SK-N-SH (cell line): ENCODE measurements around the gene FARSB. TPM values are rescaled to one million over a fixed set of nuclear protein-coding genes. Genes with fewer than 3 reads are reported as not detected.

ENCODE experiments used
- CTCF ChIA-PET: fragments of 300-600, 350-600 bp; formaldehyde crosslinking; extraction: SDS; loops from one replicate; lab custom pipeline; 2021; lab: Yijun Ruan, JAX
- POLR2A ChIA-PET: fragments of 350-600 bp; sonication (Branson Sonifier 250); formaldehyde crosslinking; extraction: SDS; loops from one replicate; lab custom pipeline; 2020; ENCODE audit warnings: antibody characterized with exemption, inconsistent platforms; lab: Yijun Ruan, JAX
- DNase-seq: peaks from one replicate; pipeline ENCODE4 v3.0.0; 2012
- H2AFZ ChIP-seq: fragments of 200-600 bp; sonication (generic); 2 replicates; pipeline ENCODE4 v1.8.1; 2016; ENCODE audit warnings: antibody characterized with exemption, mild to moderate bottlenecking, low read depth
- H3F3A ChIP-seq: fragments of 200-600 bp; sonication (generic); replicated peaks from 2 replicates; pipeline ENCODE3; 2016; ENCODE audit warnings: antibody characterized with exemption, mild to moderate bottlenecking; ENCODE audit not compliant: insufficient read depth
- H3K27ac ChIP-seq, 2 experiments: fragments of 200-500 bp in 1 of 2; fragments of 200-600 bp in 1 of 2; sonication (Bioruptor generic) in 1 of 2; sonication (generic), shearing (Covaris generic) in 1 of 2; 2 replicates each; pipeline versions ENCODE4 v1.5.1 to v1.6.1; 2014 to 2016; ENCODE audit warnings: low read depth in 2 of 2, inconsistent platforms in 1 of 2, low read length in 1 of 2, mild to moderate bottlenecking in 1 of 2, mixed read lengths in 1 of 2
- H3K27me3 ChIP-seq: fragments of 200-600 bp; sonication (generic), shearing (Covaris generic); 2 replicates; pipeline ENCODE4 v1.6.1; 2016; ENCODE audit warnings: mixed run types; ENCODE audit not compliant: insufficient read depth
- H3K36me3 ChIP-seq, 2 experiments: fragments of 200-500 bp in 1 of 2; fragments of 200-600 bp in 1 of 2; sonication (Bioruptor generic) in 1 of 2; sonication (generic) in 1 of 2; replicated peaks in 1 of 2; 2 replicates each; pipeline versions ENCODE3 to v1.5.1; 2014 to 2016; ENCODE audit warnings: low read length in 1 of 2, mild to moderate bottlenecking in 1 of 2; ENCODE audit not compliant: insufficient read depth in 2 of 2, control insufficient read depth in 1 of 2
- H3K4me1 ChIP-seq, 2 experiments: fragments of 200-500 bp in 1 of 2; fragments of 200-600 bp in 1 of 2; sonication (Bioruptor generic) in 1 of 2; sonication (generic), shearing (Covaris generic) in 1 of 2; 2 replicates each; pipeline versions ENCODE4 v1.5.1 to v1.6.1; 2014 to 2016; ENCODE audit warnings: low read depth in 1 of 2, low read length in 1 of 2, mixed run types in 1 of 2; ENCODE audit not compliant: insufficient read depth in 2 of 2, control insufficient read depth in 1 of 2
- H3K4me2 ChIP-seq: fragments of 200-600 bp; sonication (generic), shearing (Covaris generic); 2 replicates; pipeline ENCODE4 v1.6.1; 2017; ENCODE audit warnings: mixed run types
- H3K4me3 ChIP-seq, 2 experiments: fragments of 200-500 bp in 1 of 2; fragments of 200-600 bp in 1 of 2; sonication (Bioruptor generic) in 1 of 2; sonication (generic), shearing (Covaris generic) in 1 of 2; 2 replicates each; pipeline versions ENCODE4 v1.5.1 to v1.8.1; 2014 to 2016; ENCODE audit warnings: low read depth in 2 of 2, inconsistent platforms in 1 of 2, low read length in 1 of 2, mild to moderate bottlenecking in 1 of 2, mixed read lengths in 1 of 2, moderate library complexity in 1 of 2
- H3K79me2 ChIP-seq: fragments of 200-600 bp; sonication (generic); 2 replicates; pipeline ENCODE4 v1.8.1; 2017; ENCODE audit warnings: mild to moderate bottlenecking; ENCODE audit not compliant: insufficient read depth
- H3K9ac ChIP-seq: fragments of 200-600 bp; sonication (generic); 2 replicates; pipeline ENCODE4 v1.6.1; 2017; ENCODE audit warnings: mixed run types
- H3K9me2 ChIP-seq: fragments of 200-600 bp; sonication (generic); 2 replicates; pipeline ENCODE4 v1.6.1; 2017; ENCODE audit warnings: mixed run types
- H3K9me3 ChIP-seq: fragments of 200-600 bp; sonication (generic); 2 replicates; pipeline ENCODE4 v1.6.1; 2017; ENCODE audit warnings: mixed run types, mild to moderate bottlenecking, moderate library complexity
- H4K20me1 ChIP-seq: fragments of 200-600 bp; sonication (generic); 2 replicates; pipeline ENCODE4 v1.6.1; 2017; ENCODE audit warnings: mild to moderate bottlenecking, mixed run types; ENCODE audit not compliant: insufficient read depth
- ELF1 ChIP-seq: IDR thresholded peaks from 2 replicates; pipeline ENCODE4 v1.4.0; 2012
- FOSL2 ChIP-seq: IDR thresholded peaks from 2 replicates; pipeline ENCODE4 v1.4.0; 2012; ENCODE audit warnings: low read depth, mild to moderate bottlenecking, moderate library complexity, borderline replicate concordance
- GABPA ChIP-seq: IDR thresholded peaks from 2 replicates; pipeline ENCODE4 v1.4.0; 2012; ENCODE audit warnings: low read depth, mild to moderate bottlenecking
- GATA2 ChIP-seq: sonication (generic); formaldehyde crosslinking; IDR thresholded peaks from 2 replicates; pipeline ENCODE4 v1.5.0; 2020; ENCODE audit warnings: mild to moderate bottlenecking, missing genetic modification reagents
- JUND ChIP-seq: IDR thresholded peaks from 2 replicates; pipeline ENCODE4 v1.4.0; 2012
- MEF2A ChIP-seq: IDR thresholded peaks from 2 replicates; pipeline ENCODE4 v1.4.0; 2012; ENCODE audit warnings: low read depth, borderline replicate concordance
- MXI1 ChIP-seq: IDR thresholded peaks from 2 replicates; pipeline ENCODE4 v1.6.1; 2012; ENCODE audit warnings: mild to moderate bottlenecking, low read depth, low read length, improper control_type of control experiment
- POLR2AphosphoS5 ChIP-seq: IDR thresholded peaks from 2 replicates; pipeline ENCODE4 v1.6.1; 2012; ENCODE audit warnings: low read depth, low read length
- RAD21 ChIP-seq: IDR thresholded peaks from 2 replicates; pipeline ENCODE4 v1.6.1; 2012; ENCODE audit warnings: mild to moderate bottlenecking, low read length
- RCOR1 ChIP-seq: fragments of 150-350 bp; IDR thresholded peaks from 2 replicates; pipeline ENCODE4 v1.6.1; 2017; ENCODE audit warnings: antibody characterized with exemption, low read length
- RFX5 ChIP-seq: IDR thresholded peaks from 2 replicates; pipeline ENCODE4 v1.6.1; 2012; ENCODE audit warnings: mild to moderate bottlenecking, improper control_type of control experiment, low read length
- RXRA ChIP-seq: IDR thresholded peaks from 2 replicates; pipeline ENCODE4 v1.4.0; 2012; ENCODE audit warnings: low read depth, mild to moderate bottlenecking, borderline replicate concordance
- TAF1 ChIP-seq: IDR thresholded peaks from 2 replicates; pipeline ENCODE4 v1.6.1; 2012; ENCODE audit warnings: low read depth, mild to moderate bottlenecking, low read length, moderate library complexity, borderline replicate concordance
- WGBS: methylation state at CpG from one replicate; pipeline ENCODE4 v1.1.6; 2017; ENCODE audit warnings: low lambda C conversion rate; 5-methylcytosine and 5-hydroxymethylcytosine counted together
- polyA plus RNA-seq, 3 experiments: library from polyadenylated mRNA; depleted of rRNA; stranded (reverse); fragments of >200 nt; gene quantifications; 2 replicates each; pipeline ENCODE4 v1.2.3, GENCODE V29; 2012
- TF ChIP-seq, protein P1 (sequence below): IDR thresholded peaks from 2 replicates; pipeline ENCODE4 v1.4.0; 2012; ENCODE audit warnings: low read depth
- TF ChIP-seq, protein P2 (sequence below): IDR thresholded peaks from 2 replicates; pipeline ENCODE4 v1.6.1; 2012; ENCODE audit warnings: mild to moderate bottlenecking, low read depth, low read length, moderate library complexity
- TF ChIP-seq, protein P3 (sequence below): IDR thresholded peaks from 2 replicates; pipeline ENCODE4; 2012
- TF ChIP-seq, protein P4 (sequence below): fragments of 150-350 bp; IDR thresholded peaks from 2 replicates; pipeline ENCODE4 v1.6.1; 2016; ENCODE audit warnings: mild to moderate bottlenecking, low read depth, low read length
- TF ChIP-seq, protein P5 (sequence below): fragments of 150-350 bp; IDR thresholded peaks from 2 replicates; pipeline ENCODE4 v1.6.1; 2017; ENCODE audit warnings: antibody characterized with exemption, low read length, low read depth, borderline replicate concordance

FARSB gene
- polyA plus RNA-seq, 1 of the 3 experiments (the other 2 are of a cell fraction): 15.4 TPM

DNA sequence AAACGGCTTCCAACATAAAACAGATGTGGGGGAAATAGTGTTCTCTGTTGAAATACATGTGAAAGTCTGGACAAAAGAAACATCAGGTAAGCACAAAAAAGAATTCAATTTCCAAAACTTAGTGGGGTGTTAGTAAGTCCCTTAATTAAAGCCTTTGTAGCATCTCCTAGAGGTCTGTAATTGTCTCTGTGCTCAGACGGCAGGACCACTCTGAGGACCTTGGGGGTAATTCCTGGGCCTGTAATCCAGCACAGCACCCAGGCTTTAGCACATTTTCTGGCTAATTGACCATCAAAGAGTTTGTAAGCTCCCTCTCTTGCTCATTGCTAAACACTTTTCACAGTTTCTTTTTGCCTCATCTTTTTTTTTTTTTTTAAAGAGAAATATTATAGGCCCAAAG lies 80.3 kb downstream of the FARSB start (continued):
- no peak for TF ChIP-seq ELF1
- TF ChIP-seq, protein P1, sequence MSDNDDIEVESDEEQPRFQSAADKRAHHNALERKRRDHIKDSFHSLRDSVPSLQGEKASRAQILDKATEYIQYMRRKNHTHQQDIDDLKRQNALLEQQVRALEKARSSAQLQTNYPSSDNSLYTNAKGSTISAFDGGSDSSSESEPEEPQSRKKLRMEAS: no peak
- TF ChIP-seq JUND: no peak
- TF ChIP-seq TAF1: no peak
- TF ChIP-seq, protein P2, sequence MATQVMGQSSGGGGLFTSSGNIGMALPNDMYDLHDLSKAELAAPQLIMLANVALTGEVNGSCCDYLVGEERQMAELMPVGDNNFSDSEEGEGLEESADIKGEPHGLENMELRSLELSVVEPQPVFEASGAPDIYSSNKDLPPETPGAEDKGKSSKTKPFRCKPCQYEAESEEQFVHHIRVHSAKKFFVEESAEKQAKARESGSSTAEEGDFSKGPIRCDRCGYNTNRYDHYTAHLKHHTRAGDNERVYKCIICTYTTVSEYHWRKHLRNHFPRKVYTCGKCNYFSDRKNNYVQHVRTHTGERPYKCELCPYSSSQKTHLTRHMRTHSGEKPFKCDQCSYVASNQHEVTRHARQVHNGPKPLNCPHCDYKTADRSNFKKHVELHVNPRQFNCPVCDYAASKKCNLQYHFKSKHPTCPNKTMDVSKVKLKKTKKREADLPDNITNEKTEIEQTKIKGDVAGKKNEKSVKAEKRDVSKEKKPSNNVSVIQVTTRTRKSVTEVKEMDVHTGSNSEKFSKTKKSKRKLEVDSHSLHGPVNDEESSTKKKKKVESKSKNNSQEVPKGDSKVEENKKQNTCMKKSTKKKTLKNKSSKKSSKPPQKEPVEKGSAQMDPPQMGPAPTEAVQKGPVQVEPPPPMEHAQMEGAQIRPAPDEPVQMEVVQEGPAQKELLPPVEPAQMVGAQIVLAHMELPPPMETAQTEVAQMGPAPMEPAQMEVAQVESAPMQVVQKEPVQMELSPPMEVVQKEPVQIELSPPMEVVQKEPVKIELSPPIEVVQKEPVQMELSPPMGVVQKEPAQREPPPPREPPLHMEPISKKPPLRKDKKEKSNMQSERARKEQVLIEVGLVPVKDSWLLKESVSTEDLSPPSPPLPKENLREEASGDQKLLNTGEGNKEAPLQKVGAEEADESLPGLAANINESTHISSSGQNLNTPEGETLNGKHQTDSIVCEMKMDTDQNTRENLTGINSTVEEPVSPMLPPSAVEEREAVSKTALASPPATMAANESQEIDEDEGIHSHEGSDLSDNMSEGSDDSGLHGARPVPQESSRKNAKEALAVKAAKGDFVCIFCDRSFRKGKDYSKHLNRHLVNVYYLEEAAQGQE: no peak
- TF ChIP-seq MXI1: no peak
- no peak for TF ChIP-seq GATA2 (CRISPR knock-in tag)
- no peak for TF ChIP-seq GABPA

DNA sequence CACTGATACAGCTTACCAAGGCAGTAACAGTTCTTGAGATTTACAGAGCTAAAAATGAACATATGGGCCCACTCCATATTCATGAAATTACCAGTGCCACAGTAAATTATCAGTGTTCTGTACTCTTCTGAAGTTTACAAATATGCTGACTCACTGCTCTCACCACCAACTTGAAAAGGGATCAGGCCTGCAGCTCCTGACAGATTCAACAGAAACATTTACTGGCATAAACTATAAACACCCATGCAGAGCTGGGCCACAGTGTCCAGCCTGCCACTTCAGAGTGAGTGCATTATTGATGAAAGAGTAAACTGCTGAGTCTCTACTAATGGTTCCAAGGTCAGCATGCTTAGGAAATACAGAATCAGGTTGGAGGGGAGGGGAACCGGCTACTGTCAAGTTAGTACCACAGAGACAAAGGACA lies 83.1 kb downstream of the FARSB start:
- peak overlapping the region in 1 of 2 experiments; percentile 55; a peak in 2 of 4 replicates for H3K27ac ChIP-seq
- WGBS: 95% methylated on average over 1 of the region's 1 CpG
- H2AFZ ChIP-seq: no peak overlapping the region
- peak overlapping the region; percentile 9; the same call in 1 of the 2 replicates for H3K4me2 ChIP-seq
- POLR2A ChIA-PET: no interaction called here
- no peak overlapping the region for H3K9ac ChIP-seq
- H3K79me2 ChIP-seq: no peaks in the 10 kb centered on the region; the same call in 1 of the 2 replicates
- H3K4me3 ChIP-seq: no peak overlapping the region
- CTCF ChIA-PET: interaction anchor here (1.4 to 1.6 kb wide), 3 partner anchors 11 to 255 kb away, joined by 3 to 6 read pairs (median 4); no protein-coding TSS in a partner anchor
- H3K9me2 ChIP-seq: no peaks in the 10 kb centered on the region
- H4K20me1 ChIP-seq: no peaks in the 10 kb centered on the region
- DNase-seq: no peak
- H3K9me3 ChIP-seq: no peaks in the 10 kb centered on the region
- peaks cover 13% of the 10 kb centered on the region for H3F3A ChIP-seq
- peaks cover 3 to 27% of the 10 kb centered on the region in 2 experiments; a peak in 3 of 4 replicates for H3K4me1 ChIP-seq
- H3K36me3 ChIP-seq: peaks cover 11 to 15% of the 10 kb centered on the region in 2 experiments
- TF ChIP-seq, protein P3, sequence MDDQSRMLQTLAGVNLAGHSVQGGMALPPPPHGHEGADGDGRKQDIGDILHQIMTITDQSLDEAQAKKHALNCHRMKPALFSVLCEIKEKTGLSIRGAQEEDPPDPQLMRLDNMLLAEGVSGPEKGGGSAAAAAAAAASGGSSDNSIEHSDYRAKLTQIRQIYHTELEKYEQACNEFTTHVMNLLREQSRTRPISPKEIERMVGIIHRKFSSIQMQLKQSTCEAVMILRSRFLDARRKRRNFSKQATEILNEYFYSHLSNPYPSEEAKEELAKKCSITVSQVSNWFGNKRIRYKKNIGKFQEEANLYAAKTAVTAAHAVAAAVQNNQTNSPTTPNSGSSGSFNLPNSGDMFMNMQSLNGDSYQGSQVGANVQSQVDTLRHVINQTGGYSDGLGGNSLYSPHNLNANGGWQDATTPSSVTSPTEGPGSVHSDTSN: peak; percentile 33; the same call in 1 of the 2 replicates
- no peak for TF ChIP-seq FOSL2
- TF ChIP-seq, all 33 proteins: peak for 1
- H3K27me3 ChIP-seq: no peaks in the 10 kb centered on the region

DNA sequence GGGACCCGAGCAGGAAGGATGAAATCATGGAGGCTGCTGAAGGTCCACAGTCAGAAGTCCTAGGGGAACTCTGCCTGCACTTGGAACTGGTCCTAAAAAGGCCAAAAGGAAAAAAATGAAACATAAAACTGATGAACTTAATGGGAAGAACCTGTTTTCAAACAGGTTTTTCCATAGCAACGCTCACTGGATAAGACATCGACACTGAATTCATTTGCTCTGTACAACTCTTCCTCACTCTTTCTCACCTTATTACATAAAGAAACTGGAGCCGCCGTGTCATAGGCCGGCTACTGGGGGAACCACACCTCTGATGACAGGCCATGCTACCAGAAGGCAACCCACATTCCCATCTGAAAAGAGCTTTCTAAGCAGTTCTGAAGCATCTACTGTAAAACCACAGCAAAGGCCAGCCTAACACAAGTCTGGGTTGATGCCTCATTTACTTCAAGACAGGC lies 83.6 kb downstream of the FARSB start:
- H3F3A ChIP-seq: peaks cover 13% of the 10 kb centered on the region
- no peak for DNase-seq
- H3K4me3 ChIP-seq: no peak overlapping the region
- H3K4me2 ChIP-seq: no peak overlapping the region
- H3K9me3 ChIP-seq: no peaks in the 10 kb centered on the region
- H2AFZ ChIP-seq: no peak overlapping the region
- H3K9me2 ChIP-seq: no peaks in the 10 kb centered on the region
- H3K36me3 ChIP-seq: peaks cover 16 to 20% of the 10 kb centered on the region in 2 experiments
- POLR2A ChIA-PET: no interaction called here
- peak overlapping the region in 1 of 2 experiments; percentile 55; a peak in 2 of 4 replicates for H3K27ac ChIP-seq
- WGBS: 95% methylated on average over 6 of the region's 6 CpGs
- H3K27me3 ChIP-seq: no peaks in the 10 kb centered on the region
- no peaks in the 10 kb centered on the region for H4K20me1 ChIP-seq
- CTCF ChIA-PET: interaction anchor here (1.4 to 1.6 kb wide), 3 partner anchors 10 to 254 kb away, joined by 3 to 6 read pairs (median 4); no protein-coding TSS in a partner anchor
- TF ChIP-seq RAD21: no peak
- TF ChIP-seq RFX5: no peak
- TF ChIP-seq POLR2AphosphoS5: no peak
- no peak for TF ChIP-seq RXRA
- TF ChIP-seq MXI1: no peak
- TF ChIP-seq, protein P4, sequence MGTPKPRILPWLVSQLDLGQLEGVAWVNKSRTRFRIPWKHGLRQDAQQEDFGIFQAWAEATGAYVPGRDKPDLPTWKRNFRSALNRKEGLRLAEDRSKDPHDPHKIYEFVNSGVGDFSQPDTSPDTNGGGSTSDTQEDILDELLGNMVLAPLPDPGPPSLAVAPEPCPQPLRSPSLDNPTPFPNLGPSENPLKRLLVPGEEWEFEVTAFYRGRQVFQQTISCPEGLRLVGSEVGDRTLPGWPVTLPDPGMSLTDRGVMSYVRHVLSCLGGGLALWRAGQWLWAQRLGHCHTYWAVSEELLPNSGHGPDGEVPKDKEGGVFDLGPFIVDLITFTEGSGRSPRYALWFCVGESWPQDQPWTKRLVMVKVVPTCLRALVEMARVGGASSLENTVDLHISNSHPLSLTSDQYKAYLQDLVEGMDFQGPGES: no peak
- no peak for TF ChIP-seq RCOR1
- TF ChIP-seq GATA2 (CRISPR knock-in tag): no peak
- no peak for TF ChIP-seq GABPA
- TF ChIP-seq MEF2A: no peak
- TF ChIP-seq, protein P5, sequence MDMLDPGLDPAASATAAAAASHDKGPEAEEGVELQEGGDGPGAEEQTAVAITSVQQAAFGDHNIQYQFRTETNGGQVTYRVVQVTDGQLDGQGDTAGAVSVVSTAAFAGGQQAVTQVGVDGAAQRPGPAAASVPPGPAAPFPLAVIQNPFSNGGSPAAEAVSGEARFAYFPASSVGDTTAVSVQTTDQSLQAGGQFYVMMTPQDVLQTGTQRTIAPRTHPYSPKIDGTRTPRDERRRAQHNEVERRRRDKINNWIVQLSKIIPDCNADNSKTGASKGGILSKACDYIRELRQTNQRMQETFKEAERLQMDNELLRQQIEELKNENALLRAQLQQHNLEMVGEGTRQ: no peak
- H3K79me2 ChIP-seq: no peaks in the 10 kb centered on the region; the same call in 1 of the 2 replicates
- peaks cover 3 to 26% of the 10 kb centered on the region in 2 experiments; a peak in 3 of 4 replicates for H3K4me1 ChIP-seq
- no peak overlapping the region for H3K9ac ChIP-seq
